ENCODE results near the gene UQCR11.

The UQCR11 gene

DNA sequence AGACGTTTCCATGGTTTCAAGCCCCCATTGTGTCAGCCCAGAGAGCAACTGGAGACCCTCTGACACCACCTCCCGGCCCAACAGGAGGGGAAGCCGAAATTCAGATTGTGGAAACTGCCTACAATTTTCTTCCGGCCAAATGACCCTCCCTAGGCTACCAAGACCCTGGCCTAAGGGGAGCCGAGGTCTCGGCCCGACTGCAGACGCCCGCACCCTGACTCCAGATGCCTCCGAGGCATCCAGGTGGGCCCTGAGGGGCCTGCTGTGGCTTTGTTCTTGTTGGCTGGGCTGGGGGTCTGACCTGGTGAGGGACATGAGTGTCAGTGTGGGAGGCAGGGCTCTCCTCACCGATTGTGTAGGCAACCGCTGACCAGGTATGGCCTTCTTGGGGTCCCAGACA lies 46.7 kb downstream of the UQCR11 start:
- H3K4me3 Mint-ChIP-seq, result no peak overlapping the region
- ATAC-seq (no peak), DNase-seq (ENCODE audit: low spot score in 2 of 2) (no peak)
- H3K4me1 Mint-ChIP-seq, result no peaks in the 10 kb centered on the region
- H3K36me3 Mint-ChIP-seq, result no peaks in the 10 kb centered on the region
- H3K27ac Mint-ChIP-seq, result no peak overlapping the region
- H3K9me3 Mint-ChIP-seq, result no peaks in the 10 kb centered on the region

GRCh38 chr19:1556390-1557070 lies 48.7 kb downstream of the UQCR11 start:
- H3K36me3 Mint-ChIP-seq, result no peaks in the 10 kb centered on the region
- no peak overlapping the region for H3K4me3 Mint-ChIP-seq
- no peak for DNase-seq (ENCODE audit: low spot score in 2 of 2)
- no peak overlapping the region for H3K27ac Mint-ChIP-seq
- H3K4me1 Mint-ChIP-seq, result no peaks in the 10 kb centered on the region
- no peaks in the 10 kb centered on the region for H3K9me3 Mint-ChIP-seq
- no peak for ATAC-seq

- DNase-seq (ENCODE audit: low spot score in 2 of 2), result no peak
- Mint-ChIP-seq H3K4me3 (no peak overlapping the region), H3K36me3 (no peaks in the 10 kb centered on the region), H3K27ac (no peak overlapping the region), H3K9me3 (no peaks in the 10 kb centered on the region), H3K4me1 (no peaks in the 10 kb centered on the region)
- ATAC-seq, result no peak
Observed at GRCh38 chr19:1555487-1556389, 49.5 kb downstream of the UQCR11 start.

DNA sequence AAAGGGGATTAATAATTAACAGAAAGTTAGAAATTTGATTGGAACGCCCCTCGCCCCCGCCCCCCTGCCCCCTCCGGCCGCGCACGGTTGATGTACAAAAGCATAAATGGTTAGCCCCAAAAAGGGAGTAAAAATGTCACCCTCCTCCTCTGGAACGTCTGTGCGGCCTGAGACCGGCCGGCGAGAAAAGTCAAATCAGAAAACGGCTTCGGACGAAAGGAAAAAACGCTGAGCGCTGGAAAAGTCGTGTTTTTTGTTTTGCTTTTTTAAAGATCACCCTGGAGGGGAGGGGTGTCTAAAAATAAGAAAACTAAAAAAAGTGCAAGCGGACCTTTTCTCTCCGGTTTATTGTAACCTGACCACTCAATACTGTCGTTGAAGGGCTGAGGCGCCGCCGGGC lies 50.3 kb downstream of the UQCR11 start:
- H3K9me3 Mint-ChIP-seq, result no peaks in the 10 kb centered on the region
- H3K36me3 Mint-ChIP-seq, result no peaks in the 10 kb centered on the region
- H3K4me1 Mint-ChIP-seq, result no peaks in the 10 kb centered on the region
- no peak overlapping the region for H3K4me3 Mint-ChIP-seq
- H3K27ac Mint-ChIP-seq, result no peak overlapping the region
- ATAC-seq (no peak), DNase-seq (ENCODE audit: low spot score in 2 of 2) (no peak)

DNA sequence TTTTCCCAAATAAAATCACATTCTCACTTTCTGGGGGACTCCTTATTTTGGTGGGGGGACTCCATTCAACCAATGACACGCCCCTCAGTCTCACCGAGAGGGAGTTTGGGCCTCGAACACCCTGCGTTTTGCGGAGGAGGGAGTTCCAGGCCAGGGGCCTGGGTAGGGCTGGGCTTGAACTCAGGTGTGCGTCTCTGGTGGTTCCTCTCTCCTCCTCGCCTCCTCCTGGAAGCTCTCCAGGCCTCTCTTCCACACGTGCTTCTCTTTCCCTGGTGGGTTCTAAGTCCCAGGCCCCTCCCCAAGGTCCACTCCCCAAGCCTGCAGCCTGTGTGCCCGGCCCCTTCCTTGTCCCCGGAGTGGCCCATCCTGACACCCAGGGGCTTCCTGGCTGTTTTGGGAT lies 51.8 kb downstream of the UQCR11 start:
- Mint-ChIP-seq H3K9me3 (no peaks in the 10 kb centered on the region), H3K36me3 (no peaks in the 10 kb centered on the region), H3K4me3 (no peak overlapping the region), H3K27ac (no peak overlapping the region), H3K4me1 (no peaks in the 10 kb centered on the region)
- DNase-seq (ENCODE audit: low spot score in 2 of 2) (no peak), ATAC-seq (no peak)

DNA sequence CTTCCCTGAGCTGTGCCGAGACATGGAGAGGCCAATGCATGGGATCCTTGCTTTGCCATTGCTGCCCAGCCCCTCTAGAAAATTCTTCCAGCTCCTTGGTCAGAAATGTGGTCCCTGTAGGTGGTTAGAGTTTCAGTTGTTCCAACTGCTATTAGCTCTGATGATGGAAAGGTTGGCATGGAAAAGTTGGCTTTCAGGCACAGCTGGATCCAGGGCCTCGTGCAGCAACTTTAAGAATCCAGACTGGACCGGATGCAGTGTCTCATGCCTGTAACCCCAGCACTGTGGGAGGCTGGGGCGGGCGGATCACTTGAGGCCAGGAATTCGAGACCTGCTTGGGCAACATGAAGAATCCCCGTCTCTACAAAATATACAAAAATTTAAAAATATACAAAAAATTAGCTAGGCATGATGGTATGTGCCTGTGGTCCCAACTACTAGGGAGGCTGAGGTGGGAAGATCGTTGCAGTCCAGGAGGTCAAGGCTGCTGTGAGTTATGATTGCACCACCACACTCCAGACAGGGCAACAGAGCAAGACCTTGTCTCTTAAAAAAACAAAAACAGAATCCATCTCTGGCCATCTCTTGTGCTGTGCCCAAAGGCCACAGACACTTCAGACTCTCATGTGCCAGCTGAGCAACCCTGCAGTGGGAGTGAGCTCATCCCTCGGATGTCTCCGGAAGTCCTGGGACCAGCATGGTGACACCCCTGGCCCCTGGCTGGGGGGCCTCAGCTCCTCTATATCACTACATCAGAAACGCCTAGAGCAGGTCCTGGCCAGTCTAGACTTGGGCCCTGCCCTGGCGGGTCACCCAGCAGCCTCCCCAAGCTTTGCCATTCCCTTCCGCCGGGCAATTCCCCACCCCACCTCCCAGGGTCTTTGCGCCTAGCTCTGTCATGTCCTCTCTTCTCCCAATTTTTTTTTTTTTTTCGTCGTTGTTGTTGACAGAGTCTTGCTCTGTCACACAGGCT lies 53.9 kb downstream of the UQCR11 start:
- H3K4me1 Mint-ChIP-seq, result peaks cover 2% of the 10 kb centered on the region
- no peaks in the 10 kb centered on the region for H3K36me3 Mint-ChIP-seq
- no peaks in the 10 kb centered on the region for H3K9me3 Mint-ChIP-seq
- no peak overlapping the region for H3K4me3 Mint-ChIP-seq
- ATAC-seq (no peak), DNase-seq (ENCODE audit: low spot score in 2 of 2) (no peak)
- H3K27ac Mint-ChIP-seq, result no peak overlapping the region

GRCh38 chr19:1549332-1549945 lies 55.8 kb downstream of the UQCR11 start:
- DNase-seq (ENCODE audit: low spot score in 2 of 2) (no peak), ATAC-seq (no peak)
- Mint-ChIP-seq H3K9me3 (no peaks in the 10 kb centered on the region), H3K27ac (no peak overlapping the region), H3K4me3 (no peak overlapping the region), H3K4me1 (peaks cover 6% of the 10 kb centered on the region), H3K36me3 (no peaks in the 10 kb centered on the region)

Measured in stimulated activated effector memory CD8-positive, alpha-beta T cell treated with anti-CD3 and anti-CD28 coated beads, Interleukin-12 subunit alpha, Interleukin-12 subunit beta, amount 100 ng/mL, for 72 hours (primary cell).